Measurements from ENCODE around the gene MYO5C. TPM values are rescaled to one million over a fixed set of nuclear protein-coding genes. Genes with fewer than 3 reads are reported as not detected.
A peak's percentile ranks its signal among the peaks of the same experiment; 100 is the strongest.

The MYO5C gene
- total RNA-seq, 1 donor from 2014 or later = 23.0 TPM

DNA sequence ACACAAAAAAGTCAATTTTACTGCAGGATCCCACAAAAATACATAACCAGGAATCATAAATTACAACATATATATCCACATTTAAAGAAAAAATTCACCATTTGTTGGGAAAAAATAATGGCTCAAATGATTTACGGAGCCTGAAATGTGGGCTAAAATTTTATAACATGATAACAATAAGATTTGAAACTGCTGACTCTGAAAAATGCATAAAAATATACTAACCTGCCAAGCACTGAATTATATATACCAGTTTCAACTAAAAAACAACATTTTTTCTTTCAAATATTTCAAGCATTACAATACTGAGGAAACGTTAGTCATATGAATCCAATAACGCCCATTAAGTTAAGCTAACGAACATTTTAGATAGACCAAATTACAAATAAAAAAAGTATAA lies 12.2 kb upstream of the MYO5C start:
- peaks cover 2% of the 10 kb centered on the region for H3K36me3 Mint-ChIP-seq
- no peaks in the 10 kb centered on the region for H3K9me3 Mint-ChIP-seq
- H3K4me3 Mint-ChIP-seq = no peak overlapping the region
- TF ChIP-seq, protein P1, sequence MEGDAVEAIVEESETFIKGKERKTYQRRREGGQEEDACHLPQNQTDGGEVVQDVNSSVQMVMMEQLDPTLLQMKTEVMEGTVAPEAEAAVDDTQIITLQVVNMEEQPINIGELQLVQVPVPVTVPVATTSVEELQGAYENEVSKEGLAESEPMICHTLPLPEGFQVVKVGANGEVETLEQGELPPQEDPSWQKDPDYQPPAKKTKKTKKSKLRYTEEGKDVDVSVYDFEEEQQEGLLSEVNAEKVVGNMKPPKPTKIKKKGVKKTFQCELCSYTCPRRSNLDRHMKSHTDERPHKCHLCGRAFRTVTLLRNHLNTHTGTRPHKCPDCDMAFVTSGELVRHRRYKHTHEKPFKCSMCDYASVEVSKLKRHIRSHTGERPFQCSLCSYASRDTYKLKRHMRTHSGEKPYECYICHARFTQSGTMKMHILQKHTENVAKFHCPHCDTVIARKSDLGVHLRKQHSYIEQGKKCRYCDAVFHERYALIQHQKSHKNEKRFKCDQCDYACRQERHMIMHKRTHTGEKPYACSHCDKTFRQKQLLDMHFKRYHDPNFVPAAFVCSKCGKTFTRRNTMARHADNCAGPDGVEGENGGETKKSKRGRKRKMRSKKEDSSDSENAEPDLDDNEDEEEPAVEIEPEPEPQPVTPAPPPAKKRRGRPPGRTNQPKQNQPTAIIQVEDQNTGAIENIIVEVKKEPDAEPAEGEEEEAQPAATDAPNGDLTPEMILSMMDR (IDR thresholded peaks at IDR 0.05; ENCODE audit: unreplicated experiment) = no peak
- no peaks in the 10 kb centered on the region for H3K4me1 Mint-ChIP-seq
- H3K27ac Mint-ChIP-seq = no peak overlapping the region
- no peak for DNase-seq (ENCODE audit: low spot score in 2 of 2, unreplicated experiment in 2 of 2)
- no peaks in the 10 kb centered on the region for H3K27me3 Mint-ChIP-seq (ENCODE audit: low read depth)

DNA sequence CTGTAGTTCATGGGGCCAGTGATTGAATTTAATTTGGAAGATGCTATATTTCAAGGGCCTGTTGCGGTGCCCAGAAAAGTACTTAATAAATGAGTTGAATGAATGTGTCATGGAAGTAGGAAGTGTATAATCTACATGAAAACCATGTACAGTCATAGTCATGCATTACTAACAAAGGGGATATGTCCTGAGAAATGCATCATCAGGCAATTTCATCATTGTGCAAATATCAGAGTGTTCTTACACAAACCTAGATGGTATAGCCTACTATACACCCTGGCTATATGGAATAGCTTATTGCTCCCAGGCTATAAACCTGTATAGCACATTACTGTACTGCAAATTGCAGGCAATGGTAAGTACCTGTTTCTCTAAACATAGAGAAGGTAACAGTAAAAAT lies 10.7 kb upstream of the MYO5C start:
- Mint-ChIP-seq H3K4me3 (no peak overlapping the region), H3K27ac (no peak overlapping the region), H3K36me3 (peaks cover 2% of the 10 kb centered on the region), H3K4me1 (no peaks in the 10 kb centered on the region), H3K27me3 (ENCODE audit: low read depth) (no peaks in the 10 kb centered on the region), H3K9me3 (no peaks in the 10 kb centered on the region)
- TF ChIP-seq, protein P1 (IDR thresholded peaks at IDR 0.05; ENCODE audit: unreplicated experiment) = no peak
- DNase-seq (ENCODE audit: low spot score in 2 of 2, unreplicated experiment in 2 of 2) = no peak

DNA sequence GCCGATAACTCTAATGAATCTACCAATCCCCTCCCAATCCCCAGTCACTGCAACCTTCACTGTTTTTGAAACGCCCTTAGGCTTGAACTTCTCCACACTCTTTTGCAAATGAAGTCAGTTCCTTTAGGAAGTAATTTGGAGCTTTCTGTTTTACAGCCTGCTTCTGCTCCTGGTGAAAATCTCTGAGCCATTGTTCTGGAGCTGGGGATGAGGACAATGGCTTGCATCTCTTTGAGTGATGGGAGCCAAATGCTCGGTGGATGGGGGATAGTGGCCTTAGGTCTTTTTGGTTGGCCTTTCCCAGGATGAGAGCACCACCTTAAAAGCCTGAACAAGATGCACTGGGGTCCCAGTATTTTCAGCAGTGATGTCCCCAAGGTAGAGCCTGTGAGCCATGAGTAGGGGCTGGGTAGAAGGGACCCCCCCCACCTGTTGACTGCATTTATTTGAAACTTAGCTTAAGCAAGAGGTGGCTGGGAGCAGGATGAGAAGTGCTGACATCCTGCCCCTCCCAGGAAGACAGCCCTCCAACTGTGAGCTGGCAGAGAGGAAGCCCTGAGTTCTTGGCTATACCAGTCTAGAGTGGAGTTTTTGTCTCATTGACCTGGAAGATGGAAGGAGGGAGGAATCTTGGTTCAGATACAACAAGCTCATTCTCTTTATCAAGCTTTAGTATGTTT lies 7.6 kb upstream of the MYO5C start:
- Mint-ChIP-seq H3K27ac (no peak overlapping the region), H3K9me3 (peaks cover 13% of the 10 kb centered on the region), H3K4me3 (no peak overlapping the region), H3K27me3 (ENCODE audit: low read depth) (peaks cover 3% of the 10 kb centered on the region), H3K36me3 (no peaks in the 10 kb centered on the region), H3K4me1 (no peaks in the 10 kb centered on the region)
- TF ChIP-seq, protein P1 (IDR thresholded peaks at IDR 0.05; ENCODE audit: unreplicated experiment) = no peak
- DNase-seq (ENCODE audit: low spot score in 2 of 2, unreplicated experiment in 2 of 2) = no peak

DNA sequence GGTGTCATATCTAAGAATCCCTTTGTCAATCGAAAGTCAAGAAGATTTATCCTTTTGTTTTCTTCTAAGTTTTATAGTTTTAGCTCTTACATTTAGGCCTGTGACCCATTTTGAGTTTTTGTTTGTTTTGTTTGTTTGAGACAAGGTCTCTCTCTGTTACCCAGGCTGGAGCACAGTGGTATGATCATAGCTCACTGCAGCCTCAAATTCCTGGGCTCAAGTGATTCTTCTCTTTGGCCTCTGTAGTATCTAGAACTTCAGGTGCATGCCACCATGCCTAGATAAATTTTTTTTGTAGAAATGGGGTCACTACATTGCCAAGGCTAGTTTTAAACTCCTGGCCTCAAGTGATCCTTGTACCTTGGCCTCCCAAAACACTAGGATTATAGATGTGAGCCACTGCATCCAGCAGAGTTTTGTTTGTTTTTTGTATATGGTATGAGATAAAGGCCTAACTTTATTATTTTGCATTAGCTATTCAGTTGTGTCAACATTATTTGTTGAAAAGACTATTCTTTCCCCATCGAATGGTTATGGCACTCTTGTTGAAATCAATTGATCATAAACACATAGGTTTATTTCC lies 5.8 kb upstream of the MYO5C start:
- Mint-ChIP-seq H3K27ac (no peak overlapping the region), H3K27me3 (ENCODE audit: low read depth) (peaks cover 7% of the 10 kb centered on the region), H3K4me1 (no peaks in the 10 kb centered on the region), H3K9me3 (peaks cover 13% of the 10 kb centered on the region), H3K36me3 (no peaks in the 10 kb centered on the region), H3K4me3 (no peak overlapping the region)
- no peak for DNase-seq (ENCODE audit: low spot score in 2 of 2, unreplicated experiment in 2 of 2)
- TF ChIP-seq, protein P1 (IDR thresholded peaks at IDR 0.05; ENCODE audit: unreplicated experiment) = no peak

DNA sequence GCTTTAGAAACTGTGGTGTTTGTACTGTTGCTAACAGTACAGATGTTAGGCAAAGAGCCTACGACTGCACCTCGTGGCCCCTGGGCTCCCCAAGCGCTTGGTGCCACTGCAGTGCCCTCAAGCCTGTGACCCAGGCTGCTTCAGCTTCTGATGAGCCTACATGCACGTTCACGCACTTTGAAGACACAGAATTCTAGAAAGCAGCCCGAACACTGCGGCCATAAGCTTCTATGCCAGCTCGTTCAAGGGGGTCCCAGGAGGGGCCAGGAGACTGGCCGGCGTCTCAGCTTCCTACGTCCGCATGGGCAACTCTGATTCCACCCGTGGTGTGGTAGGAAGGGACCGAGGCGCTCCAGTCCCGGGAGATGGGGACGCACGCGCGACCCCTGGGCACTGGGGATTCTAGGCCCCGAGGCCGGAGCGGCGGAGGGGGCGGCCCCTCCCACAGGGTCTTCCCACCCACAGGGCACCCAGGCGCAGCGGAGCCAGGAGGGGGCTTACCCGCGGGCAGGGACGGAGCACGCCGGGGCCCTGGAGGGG lies 653 bp downstream of the MYO5C start:
- peaks cover 7% of the 10 kb centered on the region for H3K4me1 Mint-ChIP-seq
- DNase-seq (ENCODE audit: low spot score in 2 of 2, unreplicated experiment in 2 of 2) = peak in 1 of 2 experiments; percentile 43
- peaks cover 5% of the 10 kb centered on the region for H3K9me3 Mint-ChIP-seq
- TF ChIP-seq, protein P1 (IDR thresholded peaks at IDR 0.05; ENCODE audit: unreplicated experiment) = no peak
- H3K4me3 Mint-ChIP-seq = peak overlapping the region; percentile 67
- peaks cover 38% of the 10 kb centered on the region for H3K27me3 Mint-ChIP-seq (ENCODE audit: low read depth)
- H3K36me3 Mint-ChIP-seq = no peaks in the 10 kb centered on the region
- no peak overlapping the region for H3K27ac Mint-ChIP-seq
